OCI-LY7 (cell line): ENCODE measurements around the gene ZBTB20. TPM values are rescaled to one million over a fixed set of nuclear protein-coding genes. Genes with fewer than 3 reads are reported as not detected.

Experiments used
- BruUV-seq: library from RNA; stranded (reverse); fragments of 400-500 nt; replicated peaks from 2 replicates; lab custom pipeline; 2021; lab: Mats Ljungman, UMichigan
- CTCF ChIA-PET: fragments of 300-600 bp; sonication (Branson Sonifier 250); formaldehyde crosslinking; loops from one replicate; lab custom pipeline; 2022; ENCODE audit warnings: antibody characterized with exemption; ENCODE audit not compliant: unreplicated experiment; lab: Charles Lee
- POLR2A ChIA-PET: fragments of 300-600 bp; sonication (Branson Sonifier 250); formaldehyde crosslinking; loops from one replicate; lab custom pipeline; 2022; ENCODE audit warnings: antibody characterized with exemption; lab: Charles Lee
- DNase-seq: peaks from one replicate; pipeline ENCODE4 v3.0.0-alpha.2; 2015; ENCODE audit warnings: low spot score
- H2AFZ ChIP-seq: fragments of 200-600 bp; sonication (generic), shearing (Covaris generic); 2 replicates; pipeline ENCODE4 v1.6.1; 2014; ENCODE audit warnings: mild to moderate bottlenecking, antibody characterized with exemption, low read length, moderate library complexity
- H3K27ac ChIP-seq: fragments of 200-600 bp; sonication (generic); 2 replicates; pipeline ENCODE4 v1.5.1; 2014; ENCODE audit warnings: mixed run types, low read depth, mild to moderate bottlenecking, moderate library complexity, low read length, inconsistent platforms; ENCODE audit not compliant: poor library complexity, severe bottlenecking
- H3K36me3 ChIP-seq: fragments of 200-600 bp; sonication (generic); 2 replicates; pipeline ENCODE4 v1.6.1; 2014; ENCODE audit warnings: mild to moderate bottlenecking, antibody characterized with exemption, low read length, moderate library complexity, mixed read lengths; ENCODE audit not compliant: insufficient read depth
- H3K4me1 ChIP-seq: fragments of 200-600 bp; sonication (generic); 2 replicates; pipeline ENCODE4 v1.5.1; 2014; ENCODE audit warnings: mild to moderate bottlenecking, low read length; ENCODE audit not compliant: insufficient read depth, poor library complexity, severe bottlenecking
- H3K4me2 ChIP-seq: fragments of 200-600 bp; sonication (generic); 2 replicates; pipeline ENCODE4 v1.6.1; 2014; ENCODE audit warnings: mild to moderate bottlenecking, low read length
- H3K4me3 ChIP-seq: fragments of 200-600 bp; sonication (generic); 2 replicates; pipeline ENCODE4 v1.5.1; 2014; ENCODE audit warnings: mild to moderate bottlenecking, low read depth, low read length; ENCODE audit not compliant: poor library complexity, severe bottlenecking
- H3K79me2 ChIP-seq: fragments of 200-600 bp; sonication (generic); 2 replicates; pipeline ENCODE4 v1.6.1; 2016; ENCODE audit warnings: low read depth, mild to moderate bottlenecking, low read length, moderate library complexity, mixed read lengths; ENCODE audit not compliant: insufficient read depth
- H3K9me2 ChIP-seq: fragments of 200-600 bp; sonication (generic); 2 replicates; pipeline ENCODE4 v1.6.1; 2016; ENCODE audit warnings: mild to moderate bottlenecking, low read length, mixed read lengths; ENCODE audit not compliant: insufficient read depth
- H3K9me3 ChIP-seq: fragments of 200-600 bp; sonication (generic); 2 replicates; pipeline ENCODE4 v1.6.1; 2014; ENCODE audit warnings: mild to moderate bottlenecking, mixed run types, low read length, mixed read lengths
- H4K20me1 ChIP-seq: fragments of 200-600 bp; sonication (generic); 2 replicates; pipeline ENCODE4 v1.6.1; 2014; ENCODE audit warnings: mild to moderate bottlenecking, antibody characterized with exemption, low read length, moderate library complexity, mixed read lengths; ENCODE audit not compliant: insufficient read depth
- EZH2phosphoT487 ChIP-seq: fragments of 200-600 bp; sonication (generic); IDR thresholded peaks from 2 replicates; pipeline ENCODE4 v1.6.1; 2018; ENCODE audit warnings: low read depth, borderline replicate concordance, mild to moderate bottlenecking, mixed run types, antibody characterized with exemption, low read length, moderate library complexity, mixed read lengths
- intact Hi-C: fragments of 100-400 bp; cut with micrococcal nuclease; formaldehyde crosslinking; loops from one replicate; pipeline ENCODE4 v1.10.0; 2022; ENCODE audit not compliant: unreplicated experiment
- total RNA-seq, 2 experiments: library from RNA; depleted of rRNA in 1 of 2; stranded (reverse); fragments of >200 nt in 1 of 2; shearing (Covaris generic) in 1 of 2; gene quantifications; 2 replicates each; pipeline ENCODE4 v1.2.3, GENCODE V29; 2014 to 2022
- TF ChIP-seq, protein P1 (sequence below): fragments of 200-600 bp; sonication (generic); conservative IDR thresholded peaks from 2 replicates; pipeline ENCODE4 v1.5.1; 2014; ENCODE audit warnings: mild to moderate bottlenecking, antibody characterized with exemption, low read length, moderate library complexity, mixed read lengths

Gene ZBTB20
- total RNA-seq, 2 experiments from 2014 or later, result 5.5 to 11.8 TPM

DNA sequence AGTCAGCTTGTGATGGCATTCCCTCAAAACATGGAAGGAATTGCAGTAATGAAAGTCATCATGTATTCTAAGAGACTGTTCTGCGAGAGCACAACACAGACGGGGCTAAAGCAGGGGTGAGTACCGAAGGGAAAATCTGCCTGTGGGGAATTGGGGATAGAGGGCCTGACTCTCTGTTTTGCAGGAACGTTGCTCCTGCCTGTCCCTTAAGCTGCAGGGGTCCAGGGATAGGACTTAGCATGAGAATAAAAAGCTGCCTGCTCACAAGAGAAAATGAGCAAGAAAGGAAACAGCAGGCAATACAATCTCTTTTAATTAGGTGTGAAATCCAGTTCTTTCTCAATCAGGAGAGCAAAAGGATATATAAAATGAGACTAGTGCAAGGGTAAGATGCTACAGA is 791.0 kb downstream of the ZBTB20 start:
- POLR2A ChIA-PET, result interaction anchor here (0.6 kb wide), 1 partner anchor 428 kb away, joined by 7 read pairs; no protein-coding TSS in a partner anchor
- no peaks in the 10 kb centered on the region for H4K20me1 ChIP-seq
- intact Hi-C loops, result no loop called here
- H3K4me3 ChIP-seq, result no peak overlapping the region
- H3K4me2 ChIP-seq, result no peak overlapping the region
- no peaks in the 10 kb centered on the region for H3K36me3 ChIP-seq
- no peaks in the 10 kb centered on the region for H3K9me3 ChIP-seq
- no peak overlapping the region for H3K27ac ChIP-seq
- TF ChIP-seq, protein P1, sequence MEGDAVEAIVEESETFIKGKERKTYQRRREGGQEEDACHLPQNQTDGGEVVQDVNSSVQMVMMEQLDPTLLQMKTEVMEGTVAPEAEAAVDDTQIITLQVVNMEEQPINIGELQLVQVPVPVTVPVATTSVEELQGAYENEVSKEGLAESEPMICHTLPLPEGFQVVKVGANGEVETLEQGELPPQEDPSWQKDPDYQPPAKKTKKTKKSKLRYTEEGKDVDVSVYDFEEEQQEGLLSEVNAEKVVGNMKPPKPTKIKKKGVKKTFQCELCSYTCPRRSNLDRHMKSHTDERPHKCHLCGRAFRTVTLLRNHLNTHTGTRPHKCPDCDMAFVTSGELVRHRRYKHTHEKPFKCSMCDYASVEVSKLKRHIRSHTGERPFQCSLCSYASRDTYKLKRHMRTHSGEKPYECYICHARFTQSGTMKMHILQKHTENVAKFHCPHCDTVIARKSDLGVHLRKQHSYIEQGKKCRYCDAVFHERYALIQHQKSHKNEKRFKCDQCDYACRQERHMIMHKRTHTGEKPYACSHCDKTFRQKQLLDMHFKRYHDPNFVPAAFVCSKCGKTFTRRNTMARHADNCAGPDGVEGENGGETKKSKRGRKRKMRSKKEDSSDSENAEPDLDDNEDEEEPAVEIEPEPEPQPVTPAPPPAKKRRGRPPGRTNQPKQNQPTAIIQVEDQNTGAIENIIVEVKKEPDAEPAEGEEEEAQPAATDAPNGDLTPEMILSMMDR, result no peak
- TF ChIP-seq EZH2phosphoT487, result no peak
- H2AFZ ChIP-seq, result no peak overlapping the region
- DNase-seq, result no peak
- no TSS peak for BruUV-seq
- H3K9me2 ChIP-seq, result no peaks in the 10 kb centered on the region
- CTCF ChIA-PET, result no interaction called here
- no peaks in the 10 kb centered on the region for H3K79me2 ChIP-seq
- H3K4me1 ChIP-seq, result no peaks in the 10 kb centered on the region

DNA sequence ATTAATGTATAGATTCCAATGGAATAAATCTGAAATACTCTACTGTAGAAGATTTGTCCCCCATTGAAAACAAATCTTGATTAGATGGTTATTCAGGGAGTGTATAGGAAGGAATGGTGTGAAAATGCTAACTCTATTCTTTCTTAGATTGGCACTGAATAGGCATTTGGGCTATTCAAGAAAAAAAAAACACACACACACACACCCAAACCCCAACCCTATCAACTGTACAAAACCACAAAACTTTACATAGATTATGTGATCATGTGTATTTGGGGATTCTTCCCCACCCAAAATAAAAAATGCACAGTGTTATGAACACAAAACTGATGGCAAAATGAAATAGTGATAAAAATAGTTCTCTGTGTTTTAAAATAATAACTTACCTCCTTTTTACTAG is 791.4 kb downstream of the ZBTB20 start:
- ChIA-PET POLR2A (no interaction called here), CTCF (no interaction called here)
- Histone ChIP-seq H3K4me2 (no peak overlapping the region), H3K79me2 (no peaks in the 10 kb centered on the region), H3K36me3 (no peaks in the 10 kb centered on the region), H3K27ac (no peak overlapping the region), H3K9me2 (no peaks in the 10 kb centered on the region), H4K20me1 (no peaks in the 10 kb centered on the region), H3K4me3 (no peak overlapping the region), H2AFZ (no peak overlapping the region), H3K4me1 (no peaks in the 10 kb centered on the region), H3K9me3 (no peaks in the 10 kb centered on the region)
- intact Hi-C loops, result no loop called here
- DNase-seq, result no peak
- TF ChIP-seq, protein P1, result no peak
- TF ChIP-seq EZH2phosphoT487, result no peak
- BruUV-seq, result no TSS peak

DNA sequence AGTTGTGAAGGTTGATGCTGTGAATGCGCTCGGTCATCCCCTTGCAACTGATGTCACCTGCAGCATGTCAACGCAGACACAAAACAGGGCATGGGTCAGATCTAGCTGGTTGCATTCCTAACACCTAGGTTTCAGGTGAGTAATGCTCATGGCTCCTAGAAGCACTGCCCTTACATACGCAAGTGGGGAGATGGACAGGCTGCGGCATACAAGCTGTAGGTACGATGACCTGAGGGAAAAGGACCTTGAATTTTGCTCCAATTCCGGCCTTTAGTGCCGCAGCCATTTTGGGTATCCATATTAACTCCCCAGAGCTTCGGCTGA is 795.3 kb downstream of the ZBTB20 start:
- BruUV-seq, result no TSS peak
- ChIA-PET CTCF (no interaction called here), POLR2A (no interaction called here)

More for the DNA sequence above, 795.3 kb downstream of the ZBTB20 start:
- Histone ChIP-seq H3K27ac (no peak overlapping the region), H3K79me2 (no peaks in the 10 kb centered on the region), H3K4me2 (no peak overlapping the region), H3K4me3 (no peak overlapping the region), H3K4me1 (no peaks in the 10 kb centered on the region), H3K36me3 (no peaks in the 10 kb centered on the region), H4K20me1 (no peaks in the 10 kb centered on the region), H3K9me3 (no peaks in the 10 kb centered on the region), H3K9me2 (no peaks in the 10 kb centered on the region), H2AFZ (no peak overlapping the region)
- intact Hi-C loops, result no loop called here
- TF ChIP-seq, protein P1, result no peak
- no peak for TF ChIP-seq EZH2phosphoT487
- no peak for DNase-seq
